Pancreas (tissue), 10 donors: ENCODE results near the gene PRRC2A. TPM values are rescaled to one million over a fixed set of nuclear protein-coding genes. Genes with fewer than 3 reads are reported as not detected.
A peak's percentile ranks its signal among the peaks of the same experiment; 100 is the strongest.

ENCODE experiments used
- ATAC-seq, 4 donors: fragments of 200-7000 bp; cut with Tn5 transposase; one replicate each; pipeline versions ENCODE4 v1.8.0 to v1.9.1; 2020; ENCODE audit warnings: mild to moderate bottlenecking in 4 of 4, moderate library complexity in 4 of 4
- DNase-seq, 6 donors: peaks; one replicate each; pipeline ENCODE4 v3.0.0-alpha.2; 2020
- FAIRE-seq: peaks from 2 replicates; lab custom pipeline; 2012; peaks lifted over from hg19 to GRCh38; lab: Jason Lieb, UNC
- H3K27ac ChIP-seq, 4 donors: fragments of 200-600 bp; sonication (generic); 1 replicate in 3 of 4; 2 replicates in 1 of 4; pipeline versions ENCODE4 v1.5.0 to v1.8.0; 2020
- H3K27me3 ChIP-seq, 4 donors: fragments of 200-600 bp; one replicate each; pipeline ENCODE4 v1.8.0; 2021
- H3K36me3 ChIP-seq, 3 donors: fragments of 200-600 bp; sonication (generic) in 1 of 3; one replicate each; pipeline versions ENCODE4 v1.5.0 to v1.8.0; 2020 to 2021
- H3K4me1 ChIP-seq, 3 donors: fragments of 200-600 bp; one replicate each; pipeline ENCODE4 v1.8.0; 2021
- H3K4me3 ChIP-seq, 4 donors: fragments of 200-600 bp; sonication (generic) in 2 of 4; one replicate each; pipeline versions ENCODE4 v1.5.0 to v1.8.0; 2020 to 2021
- H3K9me3 ChIP-seq, 4 donors: fragments of 200-600 bp; one replicate each; pipeline ENCODE4 v1.8.0; 2021
- CTCF ChIP-seq, 4 donors: fragments of 200-600 bp; sonication (generic) in 3 of 4; IDR thresholded peaks; one replicate each; pipeline versions ENCODE4 v1.5.0 to v1.8.0; 2021; ENCODE audit warnings: antibody characterized with exemption in 4 of 4
- WGBS, 2 donors: extraction: QIAGEN DNeasy Blood & Tissue Kit; methylation state at CpG; one replicate each; pipeline ENCODE4 v1.1.7; 2013; 5-methylcytosine and 5-hydroxymethylcytosine counted together
- intact Hi-C, 3 donors: fragments of 100-400 bp; cut with DNase I; formaldehyde crosslinking; loops; one replicate each; pipeline versions ENCODE4 v1.11.1 to v1.14.2; 2022
- polyA plus RNA-seq, 2 donors: library from polyadenylated mRNA; stranded (reverse); fragments of 200-250 nt; gene quantifications; one replicate each; pipeline ENCODE4 v1.2.3, GENCODE V29; 2013
- total RNA-seq, 6 donors: library from RNA; stranded (reverse); fragmentation: NEBNext Ultra II Directional in 4 of 6; extraction: Animal tissue kit (Norgen Biotek cat#: 25700) in 4 of 6; gene quantifications; one replicate each; pipeline versions ENCODE4 v1.2.1 to v1.2.4, GENCODE V29; 2021 to 2023
- donor health status: healthy with polysubstance abuse.
- donor health status: DM: no; HTN: no; CAD: no; lungs with moderate emphysema.
- donor health status: DM: no; HTN: no; CAD: no.
- donor health status: control.
- donor health status: control.
- donor health status: Bipolar disorder and iron deficiency.
- donor health status: DM: yes; HTN: yes; CAD: no.
- donor health status: DM: no; HTN: no; CAD: no.
- donor health status: DM: no; HTN: no; CAD: no.
- donor health status: DM: yes; HTN: yes; CAD: no.

PRRC2A gene
- total and polyA plus RNA-seq, 8 donors: 45.3 to 144 (median 76.6) TPM

- no peak overlapping the region for H3K27ac ChIP-seq
- H3K4me3 ChIP-seq: no peak overlapping the region
- no peaks in the 10 kb centered on the region for H3K27me3 ChIP-seq
- ATAC-seq (peak in 2 of 4 donors; percentile 4), FAIRE-seq (no peak), DNase-seq (no peak)
- intact Hi-C loops: no loop called here
- WGBS, 2 donors: 89 to 93% methylated on average over 26 of the region's 26 CpGs
- no peaks in the 10 kb centered on the region for H3K9me3 ChIP-seq
- peaks cover 16 to 83% (median 72%) of the 10 kb centered on the region in 3 donors for H3K36me3 ChIP-seq
- TF ChIP-seq CTCF (IDR thresholded peaks at IDR 0.05): no peak
- H3K4me1 ChIP-seq: no peaks in the 10 kb centered on the region
Observed at GRCh38 chr6:31632279-31632946, 11.9 kb downstream of the PRRC2A start.

GRCh38 chr6:31633447-31633846 is 12.9 kb downstream of the PRRC2A start:
- 93 to 95% methylated on average over 7 of the region's 7 CpGs for WGBS, 2 donors
- H3K27me3 ChIP-seq: no peaks in the 10 kb centered on the region
- DNase-seq: no peak
- TF ChIP-seq CTCF (IDR thresholded peaks at IDR 0.05): no peak
- no peak for ATAC-seq
- H3K36me3 ChIP-seq: peaks cover 9 to 78% (median 62%) of the 10 kb centered on the region in 3 donors
- no peaks in the 10 kb centered on the region for H3K9me3 ChIP-seq
- no peak for FAIRE-seq
- no peak overlapping the region for H3K27ac ChIP-seq
- no peaks in the 10 kb centered on the region for H3K4me1 ChIP-seq
- no peak overlapping the region for H3K4me3 ChIP-seq
- intact Hi-C loops: no loop called here

- Histone ChIP-seq H3K9me3 (no peaks in the 10 kb centered on the region), H3K4me1 (no peaks in the 10 kb centered on the region), H3K36me3 (peaks cover 9 to 77% (median 57%) of the 10 kb centered on the region in 3 donors), H3K4me3 (no peak overlapping the region), H3K27me3 (no peaks in the 10 kb centered on the region), H3K27ac (no peak overlapping the region)
- DNase-seq (no peak), FAIRE-seq (no peak), ATAC-seq (no peak)
- no peak for TF ChIP-seq CTCF (IDR thresholded peaks at IDR 0.05)
- intact Hi-C loops: no loop called here
- WGBS, 2 donors: 91 to 92% methylated on average over 3 of the region's 3 CpGs
Observed at GRCh38 chr6:31634131-31634530, 13.6 kb downstream of the PRRC2A start.

GRCh38 chr6:31634969-31635575 is 14.6 kb downstream of the PRRC2A start:
- 82 to 87% methylated on average over 11 of the region's 11 CpGs for WGBS, 2 donors
- FAIRE-seq (no peak), DNase-seq (no peak), ATAC-seq (no peak)
- Histone ChIP-seq H3K4me3 (no peak overlapping the region), H3K9me3 (no peaks in the 10 kb centered on the region), H3K27me3 (no peaks in the 10 kb centered on the region), H3K36me3 (peaks cover 6 to 77% (median 49%) of the 10 kb centered on the region in 3 donors), H3K27ac (no peak overlapping the region), H3K4me1 (no peaks in the 10 kb centered on the region)
- TF ChIP-seq CTCF (IDR thresholded peaks at IDR 0.05): no peak
- intact Hi-C loops: no loop called here
